Measurements from ENCODE around the gene CDH4.
A peak's percentile ranks its signal among the peaks of the same experiment; 100 is the strongest.

The CDH4 gene

DNA sequence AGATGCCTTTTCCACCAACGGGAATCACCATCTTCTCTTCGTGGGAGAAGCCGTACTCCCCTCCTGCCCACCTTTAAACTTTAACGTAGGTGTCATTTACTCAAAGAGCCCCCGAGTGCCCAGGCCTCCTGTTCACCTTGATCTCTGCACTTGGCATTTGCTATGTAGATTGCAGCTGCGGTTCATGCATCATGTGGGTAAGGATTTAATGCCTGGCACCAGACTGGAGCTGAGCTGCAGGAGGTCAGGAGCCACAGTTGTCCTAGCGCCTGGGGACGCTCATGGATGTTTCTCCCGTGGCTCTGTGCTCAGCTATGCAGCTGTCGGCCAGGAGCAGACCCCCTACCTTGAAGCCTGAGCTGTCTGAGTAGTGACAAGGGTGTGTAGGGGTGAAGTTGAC is 133.7 kb downstream of the CDH4 start:
- POLR2A ChIA-PET (ENCODE audit: low non-redundant PET), result no interaction called here
- TF ChIP-seq, protein P1, sequence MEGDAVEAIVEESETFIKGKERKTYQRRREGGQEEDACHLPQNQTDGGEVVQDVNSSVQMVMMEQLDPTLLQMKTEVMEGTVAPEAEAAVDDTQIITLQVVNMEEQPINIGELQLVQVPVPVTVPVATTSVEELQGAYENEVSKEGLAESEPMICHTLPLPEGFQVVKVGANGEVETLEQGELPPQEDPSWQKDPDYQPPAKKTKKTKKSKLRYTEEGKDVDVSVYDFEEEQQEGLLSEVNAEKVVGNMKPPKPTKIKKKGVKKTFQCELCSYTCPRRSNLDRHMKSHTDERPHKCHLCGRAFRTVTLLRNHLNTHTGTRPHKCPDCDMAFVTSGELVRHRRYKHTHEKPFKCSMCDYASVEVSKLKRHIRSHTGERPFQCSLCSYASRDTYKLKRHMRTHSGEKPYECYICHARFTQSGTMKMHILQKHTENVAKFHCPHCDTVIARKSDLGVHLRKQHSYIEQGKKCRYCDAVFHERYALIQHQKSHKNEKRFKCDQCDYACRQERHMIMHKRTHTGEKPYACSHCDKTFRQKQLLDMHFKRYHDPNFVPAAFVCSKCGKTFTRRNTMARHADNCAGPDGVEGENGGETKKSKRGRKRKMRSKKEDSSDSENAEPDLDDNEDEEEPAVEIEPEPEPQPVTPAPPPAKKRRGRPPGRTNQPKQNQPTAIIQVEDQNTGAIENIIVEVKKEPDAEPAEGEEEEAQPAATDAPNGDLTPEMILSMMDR (conservative IDR thresholded peaks at IDR 0.05; ENCODE audit: low read depth), result no peak

GRCh38 chr20:61387204-61387953 is 135.3 kb downstream of the CDH4 start:
- TF ChIP-seq, protein P1 (conservative IDR thresholded peaks at IDR 0.05; ENCODE audit: low read depth), result no peak
- DNase-seq (ENCODE audit: low spot score), result peak; percentile 98
- POLR2A ChIA-PET (ENCODE audit: low non-redundant PET), result no interaction called here
- CTCF ChIA-PET, result no interaction called here
- H3K27ac ChIP-seq, result peak overlapping the region; percentile 60

More for the DNA sequence above, 133.7 kb downstream of the CDH4 start:
- DNase-seq (ENCODE audit: low spot score), result no peak
- CTCF ChIA-PET, result interaction anchor here (0.6 kb wide), 1 partner anchor 135 kb away, joined by 3 read pairs; no protein-coding TSS in a partner anchor
- H3K27ac ChIP-seq, result no peak overlapping the region

- CTCF ChIA-PET, result no interaction called here
- no peak for DNase-seq (ENCODE audit: low spot score)
- peak overlapping the region; percentile 60 for H3K27ac ChIP-seq
- TF ChIP-seq, protein P1 (conservative IDR thresholded peaks at IDR 0.05; ENCODE audit: low read depth), result no peak
- POLR2A ChIA-PET (ENCODE audit: low non-redundant PET), result no interaction called here
Measured at GRCh38 chr20:61387954-61388348, 135.9 kb downstream of the CDH4 start.

DNA sequence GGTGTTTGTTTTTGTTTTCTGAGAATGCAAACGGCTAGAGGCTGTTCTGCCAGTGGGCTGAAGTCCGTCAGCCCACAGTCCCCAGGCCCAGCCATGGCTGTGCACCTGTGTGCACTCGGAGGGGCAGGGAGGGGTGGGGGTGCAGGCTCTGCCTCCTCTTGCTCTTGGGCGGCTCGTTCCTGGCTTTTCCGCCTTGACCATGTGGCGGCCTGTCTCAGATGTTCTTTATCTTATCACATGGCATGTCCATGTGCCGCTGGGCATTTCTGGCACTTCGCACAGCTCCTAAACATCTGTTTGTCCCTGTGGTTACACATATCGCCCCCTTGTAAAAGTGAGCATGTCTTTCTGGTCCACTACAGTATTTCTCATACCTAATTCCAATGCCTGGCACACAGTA is 137.0 kb downstream of the CDH4 start:
- CTCF ChIA-PET, result no interaction called here
- no peak for DNase-seq (ENCODE audit: low spot score)
- POLR2A ChIA-PET (ENCODE audit: low non-redundant PET), result no interaction called here

DNA sequence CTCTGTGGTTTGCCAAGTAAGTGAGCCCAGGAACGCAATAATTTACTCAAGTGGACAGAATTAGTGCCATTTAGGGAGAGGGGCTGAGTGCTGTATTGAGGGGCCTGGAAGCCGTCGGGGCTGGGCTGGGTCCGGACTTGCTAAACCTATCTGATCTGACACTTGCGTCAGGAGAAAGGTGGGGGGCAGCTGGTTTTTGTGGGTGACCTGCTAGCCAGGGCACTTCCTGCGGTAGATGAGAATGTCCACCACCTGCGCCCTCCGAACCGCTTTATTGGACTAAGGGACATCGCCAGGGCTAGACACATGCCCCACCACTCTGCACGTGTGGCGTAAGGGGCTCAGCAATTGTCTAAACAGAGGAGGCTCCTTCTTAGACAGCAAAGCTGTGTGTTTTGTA is 139.1 kb downstream of the CDH4 start:
- ChIA-PET POLR2A (ENCODE audit: low non-redundant PET) (no interaction called here), CTCF (no interaction called here)
- no peak for DNase-seq (ENCODE audit: low spot score)
- TF ChIP-seq, protein P1 (conservative IDR thresholded peaks at IDR 0.05; ENCODE audit: low read depth), result no peak
- no peak overlapping the region for H3K27ac ChIP-seq

More for the DNA sequence above, 137.0 kb downstream of the CDH4 start:
- TF ChIP-seq, protein P1 (conservative IDR thresholded peaks at IDR 0.05; ENCODE audit: low read depth), result no peak
- no peak overlapping the region for H3K27ac ChIP-seq

DNA sequence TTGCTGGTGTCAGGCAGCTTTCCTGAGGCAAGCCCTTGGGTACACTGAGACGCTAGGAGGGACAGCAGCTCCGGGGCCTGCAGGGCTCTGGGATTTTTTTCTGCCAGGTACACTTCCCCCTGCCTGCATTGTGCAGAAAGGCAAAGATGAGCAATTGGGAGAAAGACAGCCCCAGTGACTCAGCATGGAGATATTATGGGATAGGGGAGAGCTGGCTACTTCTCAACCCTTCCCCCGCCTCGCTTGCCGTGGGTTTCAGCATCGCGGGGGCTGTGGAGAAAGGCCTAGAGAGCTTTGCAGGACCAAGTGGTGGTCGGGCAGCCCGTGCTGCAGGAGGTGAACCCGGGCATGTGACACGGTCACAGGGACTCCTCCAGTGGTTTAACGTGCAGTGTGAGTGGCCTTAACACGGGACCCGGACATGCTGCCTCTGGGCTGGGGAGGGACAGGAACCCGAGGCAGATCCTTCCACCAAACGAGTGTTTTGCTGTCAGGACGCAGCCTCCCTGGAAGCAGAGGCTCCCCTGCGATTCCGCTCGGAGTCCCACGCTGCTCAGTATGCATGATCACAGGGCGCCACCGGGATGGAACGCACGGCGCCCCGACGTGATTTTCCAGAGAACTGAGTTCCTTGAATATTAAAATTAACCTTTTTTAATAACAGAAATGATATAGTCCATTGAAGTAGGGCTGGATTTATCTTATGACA is 139.9 kb downstream of the CDH4 start:
- TF ChIP-seq, protein P1 (conservative IDR thresholded peaks at IDR 0.05; ENCODE audit: low read depth), result no peak
- ChIA-PET CTCF (no interaction called here), POLR2A (ENCODE audit: low non-redundant PET) (no interaction called here)
- peak; percentile 65 for DNase-seq (ENCODE audit: low spot score)
- no peak overlapping the region for H3K27ac ChIP-seq
